Mesendoderm (in vitro differentiated cells): ENCODE data around the gene HYLS1.
"Not testable (repeated sequence)": the region's sequence is repeated elsewhere in the genome, so short reads cannot be mapped to it uniquely, and the experiment has no call there.

ENCODE experiments used
- DNase-seq: peaks from one replicate; pipeline ENCODE4 v3.0.0; 2013
- H2AK5ac ChIP-seq: 2 replicates; pipeline ENCODE4 v1.6.1; 2013; ENCODE audit warnings: low read length, inconsistent platforms
- H2BK120ac ChIP-seq: 2 replicates; pipeline ENCODE4 v1.6.1; 2013; ENCODE audit warnings: low read depth, mild to moderate bottlenecking, low read length, moderate library complexity, mixed read lengths
- H2BK15ac ChIP-seq: replicated peaks from 2 replicates; pipeline ENCODE4 v1.6.1; 2013; ENCODE audit warnings: low read depth, mild to moderate bottlenecking, moderate library complexity
- H2BK5ac ChIP-seq: 2 replicates; pipeline ENCODE4 v1.6.1; 2013; ENCODE audit warnings: low read length, inconsistent platforms
- H3K18ac ChIP-seq: 2 replicates; pipeline ENCODE4 v1.6.1; 2013; ENCODE audit warnings: mild to moderate bottlenecking, low read length, mixed read lengths
- H3K23ac ChIP-seq: one replicate; pipeline ENCODE4 v1.6.1; 2013; ENCODE audit warnings: low read length
- H3K27ac ChIP-seq: 2 replicates; pipeline ENCODE4 v1.5.1; 2013; ENCODE audit warnings: low read depth, mild to moderate bottlenecking, inconsistent platforms, low read length, moderate library complexity
- H3K27me3 ChIP-seq: 2 replicates; pipeline ENCODE4 v1.6.1; 2013; ENCODE audit warnings: low read length, control low read depth, mild to moderate bottlenecking, inconsistent platforms; ENCODE audit not compliant: insufficient read depth, poor library complexity
- H3K36me3 ChIP-seq: 2 replicates; pipeline ENCODE4 v1.6.1; 2013; ENCODE audit warnings: low read length, inconsistent platforms; ENCODE audit not compliant: control insufficient read depth, insufficient read depth
- H3K4ac ChIP-seq: one replicate; pipeline ENCODE4 v1.6.1; 2013; ENCODE audit warnings: low read depth, mild to moderate bottlenecking, low read length, moderate library complexity
- H3K4me1 ChIP-seq: 2 replicates; pipeline ENCODE4 v1.6.1; 2013; ENCODE audit warnings: low read depth, low read length, inconsistent platforms; ENCODE audit not compliant: control insufficient read depth
- H3K4me2 ChIP-seq: 2 replicates; pipeline ENCODE4 v1.6.1; 2013; ENCODE audit warnings: low read length
- H3K4me3 ChIP-seq: 2 replicates; pipeline ENCODE4 v1.5.1; 2013; ENCODE audit warnings: mild to moderate bottlenecking, low read length
- H3K56ac ChIP-seq: one replicate; pipeline ENCODE4 v1.6.1; 2013; ENCODE audit warnings: low read length
- H3K79me1 ChIP-seq: 2 replicates; pipeline ENCODE4 v1.6.1; 2013; ENCODE audit warnings: low read length, inconsistent platforms
- H3K79me2 ChIP-seq: 2 replicates; pipeline ENCODE4 v1.6.1; 2013; ENCODE audit warnings: mild to moderate bottlenecking, low read length; ENCODE audit not compliant: control insufficient read depth, insufficient read depth
- H3K9ac ChIP-seq: 2 replicates; pipeline ENCODE4 v1.6.1; 2013; ENCODE audit warnings: low read length, inconsistent platforms
- H4K5ac ChIP-seq: one replicate; pipeline ENCODE4 v1.6.1; 2013; ENCODE audit warnings: low read length
- H4K8ac ChIP-seq: one replicate; pipeline ENCODE4 v1.6.1; 2013; ENCODE audit warnings: low read depth, mild to moderate bottlenecking, control low read depth, low read length, moderate library complexity
- WGBS: extraction: QIAGEN DNeasy Blood & Tissue Kit; methylation state at CpG from one replicate; pipeline ENCODE4 v1.1.7; 2013; ENCODE audit warnings: low lambda C conversion rate, missing lambda C conversion rate; ENCODE audit not compliant: insufficient coverage; ENCODE audit errors: extremely low coverage; 5-methylcytosine and 5-hydroxymethylcytosine counted together

Gene HYLS1

DNA sequence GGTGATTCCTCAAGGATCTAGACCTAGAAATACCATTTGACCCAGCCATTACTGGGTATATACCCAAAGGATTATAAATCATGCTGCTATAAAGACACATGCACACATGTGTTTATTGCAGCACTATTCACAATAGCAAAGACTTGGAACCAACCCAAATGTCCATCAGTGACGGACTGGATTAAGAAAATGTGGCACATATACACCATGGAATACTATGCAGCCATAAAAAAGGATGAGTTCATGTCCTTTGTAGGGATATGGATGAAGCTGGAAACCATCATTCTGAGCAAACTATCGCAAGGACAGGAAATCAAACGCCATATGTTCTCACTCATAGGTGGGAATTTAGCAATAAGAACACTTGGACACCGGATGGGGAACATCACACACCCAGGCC is 22.1 kb upstream of the HYLS1 start:
- not testable (repeated sequence) for H2BK120ac ChIP-seq, H4K5ac ChIP-seq

DNA sequence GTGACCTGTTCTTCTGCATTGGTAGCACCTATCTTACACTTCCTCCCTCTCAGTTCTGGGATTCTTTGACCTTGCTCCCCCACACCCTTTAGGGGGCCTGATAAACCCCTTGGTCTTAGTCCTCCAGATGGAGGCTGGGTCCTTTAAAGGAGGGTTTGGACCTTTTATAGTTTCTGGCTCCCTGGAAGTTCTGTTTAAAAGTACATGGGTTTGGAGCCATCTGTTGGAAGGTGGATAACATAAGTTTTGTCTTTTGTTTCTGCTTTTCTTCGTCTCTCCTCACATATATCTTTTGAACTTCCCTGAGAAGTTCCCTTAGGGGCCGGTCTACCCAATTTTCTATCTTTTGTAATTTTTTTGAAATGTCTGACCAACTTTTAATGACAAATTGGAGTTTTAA is 17.9 kb upstream of the HYLS1 start:
- Histone ChIP-seq H3K27ac (no peak overlapping the region), H4K5ac (no peak overlapping the region), H3K4me3 (no peak overlapping the region), H3K18ac (no peak overlapping the region), H2BK120ac (no peak overlapping the region), H3K4ac (no peak overlapping the region), H3K4me2 (no peak overlapping the region), H3K79me1 (no peaks in the 10 kb centered on the region), H3K23ac (no peak overlapping the region), H3K36me3 (no peaks in the 10 kb centered on the region), H2BK5ac (no peak overlapping the region), H3K79me2 (no peaks in the 10 kb centered on the region), H2BK15ac (no peak overlapping the region), H3K9ac (no peak overlapping the region), H3K27me3 (no peaks in the 10 kb centered on the region), H2AK5ac (no peak overlapping the region), H3K56ac (no peak overlapping the region), H3K4me1 (no peaks in the 10 kb centered on the region), H4K8ac (no peak overlapping the region)
- no peak for DNase-seq
- no CpG with 5 or more reads among the region's 2 CpGs for WGBS

More for the DNA sequence above, 22.1 kb upstream of the HYLS1 start:
- not testable (repeated sequence) for H3K36me3 ChIP-seq, H3K79me1 ChIP-seq, H3K4ac ChIP-seq, H3K4me3 ChIP-seq, H2BK15ac ChIP-seq, H3K4me1 ChIP-seq, H3K56ac ChIP-seq, H2BK5ac ChIP-seq, H3K23ac ChIP-seq, H2AK5ac ChIP-seq, H3K27me3 ChIP-seq, H4K8ac ChIP-seq, DNase-seq, H3K18ac ChIP-seq, H3K79me2 ChIP-seq, H3K9ac ChIP-seq, H3K27ac ChIP-seq, H3K4me2 ChIP-seq
- no CpG with 5 or more reads among the region's 4 CpGs for WGBS

GRCh38 chr11:125871391-125872137 is 15.9 kb upstream of the HYLS1 start:
- H3K56ac ChIP-seq: no peak overlapping the region
- no peak overlapping the region for H4K8ac ChIP-seq
- H3K4ac ChIP-seq: no peak overlapping the region
- no peaks in the 10 kb centered on the region for H3K4me1 ChIP-seq
- DNase-seq: peak; percentile 73
- no peak overlapping the region for H3K18ac ChIP-seq
- H3K23ac ChIP-seq: no peak overlapping the region
- no CpG with 5 or more reads among the region's 10 CpGs for WGBS
- no peak overlapping the region for H3K27ac ChIP-seq
- H3K79me1 ChIP-seq: no peaks in the 10 kb centered on the region
- H3K9ac ChIP-seq: no peak overlapping the region
- H2BK5ac ChIP-seq: no peak overlapping the region
- H2BK120ac ChIP-seq: no peak overlapping the region
- H3K36me3 ChIP-seq: no peaks in the 10 kb centered on the region
- H2BK15ac ChIP-seq: no peak overlapping the region
- H3K27me3 ChIP-seq: no peaks in the 10 kb centered on the region
- no peaks in the 10 kb centered on the region for H3K79me2 ChIP-seq
- no peak overlapping the region for H2AK5ac ChIP-seq
- no peak overlapping the region for H3K4me2 ChIP-seq
- H3K4me3 ChIP-seq: no peak overlapping the region
- H4K5ac ChIP-seq: no peak overlapping the region

- no peak for DNase-seq
- no peak overlapping the region for H4K5ac ChIP-seq
Measured at GRCh38 chr11:125872138-125872491, 15.4 kb upstream of the HYLS1 start.

GRCh38 chr11:125873881-125874555 is 13.4 kb upstream of the HYLS1 start:
- Histone ChIP-seq H2AK5ac (no peak overlapping the region), H2BK5ac (no peak overlapping the region), H3K9ac (no peak overlapping the region), H3K36me3 (no peaks in the 10 kb centered on the region), H2BK120ac (no peak overlapping the region), H3K27ac (no peak overlapping the region), H3K4me1 (no peaks in the 10 kb centered on the region), H3K79me1 (no peaks in the 10 kb centered on the region), H3K79me2 (no peaks in the 10 kb centered on the region), H4K8ac (no peak overlapping the region), H3K4ac (no peak overlapping the region), H3K18ac (no peak overlapping the region), H3K4me2 (no peak overlapping the region), H3K56ac (no peak overlapping the region), H3K4me3 (no peak overlapping the region), H4K5ac (no peak overlapping the region), H3K27me3 (no peaks in the 10 kb centered on the region), H2BK15ac (no peak overlapping the region), H3K23ac (no peak overlapping the region)
- WGBS: no CpG with 5 or more reads among the region's 20 CpGs
- DNase-seq: no peak

More at GRCh38 chr11:125872138-125872491, 15.4 kb upstream of the HYLS1 start:
- H3K79me2 ChIP-seq: no peaks in the 10 kb centered on the region
- no peak overlapping the region for H3K9ac ChIP-seq
- no peaks in the 10 kb centered on the region for H3K4me1 ChIP-seq
- no peak overlapping the region for H2BK15ac ChIP-seq
- no peak overlapping the region for H3K18ac ChIP-seq
- no peak overlapping the region for H3K23ac ChIP-seq
- no peak overlapping the region for H2BK5ac ChIP-seq
- no peak overlapping the region for H3K56ac ChIP-seq
- no peak overlapping the region for H3K4me2 ChIP-seq
- no peaks in the 10 kb centered on the region for H3K79me1 ChIP-seq
- H2BK120ac ChIP-seq: no peak overlapping the region
- H3K4me3 ChIP-seq: no peak overlapping the region
- H3K27ac ChIP-seq: no peak overlapping the region
- H4K8ac ChIP-seq: no peak overlapping the region
- no peaks in the 10 kb centered on the region for H3K27me3 ChIP-seq
- H2AK5ac ChIP-seq: no peak overlapping the region
- H3K4ac ChIP-seq: no peak overlapping the region
- H3K36me3 ChIP-seq: no peaks in the 10 kb centered on the region
